GM21447 (cell line): ENCODE data around the gene ORMDL2.
"Not testable (repeated sequence)": the region's sequence is repeated elsewhere in the genome, so short reads cannot be mapped to it uniquely, and the experiment has no call there.

Source experiments
- ATAC-seq: cut with Tn5 transposase; IDR thresholded peaks from one replicate; pipeline ENCODE4 v1.9.1; 2021; ENCODE audit not compliant: unreplicated experiment

The ORMDL2 gene

GRCh38 chr12:55827806-55828205 is 10.0 kb downstream of the ORMDL2 start:
- no peak for ATAC-seq

DNA sequence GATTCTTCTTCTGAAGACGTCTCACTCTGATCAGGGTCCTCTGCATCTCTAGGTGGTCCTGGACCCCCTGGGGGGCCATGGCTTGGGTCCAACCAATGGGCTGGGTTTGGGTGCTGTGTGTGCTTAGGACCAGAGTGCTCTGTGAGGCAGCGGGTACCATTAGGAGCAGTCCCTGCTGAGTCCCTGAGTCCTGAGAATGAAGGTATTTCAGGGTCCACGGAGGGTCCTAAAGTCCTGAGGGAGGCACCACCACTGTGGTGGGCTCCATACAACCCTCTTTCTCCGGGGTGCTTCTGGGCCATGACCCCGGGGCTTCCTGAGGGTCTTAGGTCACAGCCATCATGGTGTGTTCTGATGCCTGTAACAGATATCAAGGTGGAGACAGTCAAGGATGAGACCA is 10.5 kb downstream of the ORMDL2 start:
- ATAC-seq: no peak

DNA sequence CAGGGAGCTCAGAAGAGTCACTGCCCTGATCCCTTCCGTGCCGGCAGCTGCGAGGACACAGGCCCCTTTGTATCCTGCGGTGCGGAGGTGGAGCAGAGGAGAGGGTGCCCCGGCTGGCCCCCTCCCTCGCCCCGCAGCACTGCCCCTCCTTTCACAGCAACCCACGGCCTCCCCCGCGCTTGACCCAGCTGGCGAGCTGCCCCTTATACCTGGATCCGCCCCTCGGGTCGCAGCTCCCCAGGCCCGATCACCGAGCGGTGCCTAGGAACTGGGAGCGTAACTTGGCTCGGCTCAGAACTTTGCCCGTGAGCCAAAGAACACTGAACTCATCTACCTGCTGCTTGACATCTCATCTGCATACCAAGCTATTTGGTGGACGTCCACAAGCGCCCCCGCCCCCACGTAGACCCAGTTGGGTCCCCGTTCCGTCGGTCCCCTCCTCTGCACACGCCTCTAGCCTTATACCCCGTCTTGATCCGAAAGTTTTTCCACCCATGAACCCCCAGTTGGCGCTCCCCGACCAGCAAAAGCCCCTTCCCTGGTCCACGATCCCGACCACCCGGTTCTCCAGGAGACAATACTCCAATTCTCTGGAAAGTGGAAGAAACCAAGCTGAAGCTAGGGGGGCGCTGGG is 12.2 kb downstream of the ORMDL2 start:
- peak; percentile 25 for ATAC-seq

- no peak for ATAC-seq
These were observed 13.0 kb downstream of the ORMDL2 start for GRCh38 chr12:55830601-55831446.

DNA sequence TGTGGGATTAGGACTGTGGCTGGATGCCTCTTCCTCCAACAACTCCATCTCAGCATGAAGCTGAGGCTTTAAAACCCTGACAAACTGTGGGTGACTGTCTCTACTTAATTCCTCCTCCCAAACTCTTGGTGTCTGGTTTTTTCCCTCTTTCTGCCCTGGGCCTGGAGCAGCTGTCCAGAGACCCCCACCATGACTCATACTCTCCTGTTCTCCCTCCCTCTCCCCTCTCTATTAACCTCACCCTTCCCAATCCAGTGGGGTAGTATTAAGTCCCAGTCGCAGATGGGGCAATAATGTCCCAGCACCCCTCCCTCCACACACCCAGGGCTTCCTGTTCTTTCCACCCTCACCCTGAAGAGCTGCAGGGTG is 13.6 kb downstream of the ORMDL2 start:
- ATAC-seq: no peak

DNA sequence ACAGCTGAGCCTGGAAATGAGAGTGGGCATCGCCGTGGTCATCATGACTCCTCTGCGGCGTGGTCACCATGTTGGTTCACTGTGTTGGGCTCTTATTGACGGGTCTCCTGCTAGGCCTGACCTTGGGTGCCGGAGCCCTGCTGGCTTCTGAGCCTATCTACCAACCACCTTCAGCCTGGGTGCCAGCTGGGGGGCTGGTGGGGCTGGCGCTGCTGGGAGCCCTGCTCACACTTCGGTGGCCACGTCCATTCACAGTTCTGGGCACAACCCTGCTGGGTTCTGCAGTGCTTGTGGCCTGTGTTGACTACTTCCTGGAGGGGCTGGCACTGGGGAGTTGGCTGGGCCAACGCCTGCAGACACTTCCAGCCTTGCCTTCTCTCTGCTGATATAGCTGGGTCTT is 15.2 kb downstream of the ORMDL2 start:
- ATAC-seq: no peak

- not testable (repeated sequence) for ATAC-seq
These were observed 16.6 kb downstream of the ORMDL2 start for GRCh38 chr12:55834400-55834799.

DNA sequence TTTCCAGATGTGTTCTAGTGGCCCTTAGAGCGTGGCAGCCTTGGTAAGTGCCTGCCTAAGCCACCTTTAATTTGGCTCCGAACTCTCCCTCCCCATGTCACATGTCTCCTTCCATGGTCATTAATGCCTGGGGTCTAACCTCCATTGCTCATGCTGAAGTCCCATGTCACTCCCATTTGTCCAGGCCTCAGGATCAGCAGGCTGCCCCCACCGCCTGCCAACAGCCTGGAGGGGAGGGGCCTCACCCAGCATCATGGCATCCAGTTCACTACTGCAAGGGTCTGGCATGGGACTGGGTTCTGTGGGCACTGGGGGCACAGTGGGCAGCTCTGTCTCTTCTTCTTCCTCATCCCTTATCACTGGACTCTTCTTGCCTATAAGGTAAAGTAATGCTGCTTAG is 20.5 kb downstream of the ORMDL2 start:
- ATAC-seq: no peak

GRCh38 chr12:55839345-55840140 is 21.7 kb downstream of the ORMDL2 start:
- no peak for ATAC-seq

GRCh38 chr12:55840581-55841351 is 22.9 kb downstream of the ORMDL2 start:
- no peak for ATAC-seq

DNA sequence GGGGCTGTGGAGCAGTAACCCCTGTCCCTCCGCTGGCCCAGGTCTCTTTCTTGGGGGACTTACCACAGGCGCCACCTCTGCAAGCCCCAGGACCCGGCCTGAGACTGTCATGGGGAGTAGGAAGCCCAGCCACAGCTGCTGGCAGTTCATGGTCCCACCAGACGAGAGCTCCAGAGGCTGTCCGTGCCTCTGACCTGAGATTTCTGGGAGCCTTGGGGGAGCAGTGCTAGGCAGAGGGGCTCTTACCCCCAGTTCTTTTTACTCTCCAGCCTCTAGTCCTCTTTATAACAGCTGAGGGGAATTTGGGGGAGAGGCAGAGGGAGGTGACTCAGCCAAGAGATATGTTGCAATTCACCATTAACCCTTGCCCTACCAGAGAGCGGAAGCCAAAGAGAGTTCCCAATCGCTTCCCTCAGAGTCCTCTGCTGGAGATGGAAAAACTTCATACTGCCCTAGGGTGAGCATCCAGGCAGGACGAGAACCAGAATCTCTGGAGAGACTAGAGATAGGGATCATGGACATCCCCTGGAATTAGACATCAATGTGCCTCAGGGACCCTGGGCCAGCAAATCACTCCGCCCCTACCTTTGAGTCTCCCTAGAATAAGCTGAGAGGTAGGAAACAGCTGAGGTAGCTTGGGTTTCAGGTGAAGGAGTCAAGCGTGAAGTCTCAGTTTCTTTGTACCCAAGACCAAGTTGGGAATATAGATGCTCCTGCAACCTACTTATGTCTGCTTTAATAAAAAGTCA is 25.0 kb downstream of the ORMDL2 start, which contains the start of gene MMP19:
MMP19 (minus strand) TSS at position 256 of the 749 bp plus-strand sequence; CDS start at position 150, 106 bp downstream.
- ATAC-seq: no peak

DNA sequence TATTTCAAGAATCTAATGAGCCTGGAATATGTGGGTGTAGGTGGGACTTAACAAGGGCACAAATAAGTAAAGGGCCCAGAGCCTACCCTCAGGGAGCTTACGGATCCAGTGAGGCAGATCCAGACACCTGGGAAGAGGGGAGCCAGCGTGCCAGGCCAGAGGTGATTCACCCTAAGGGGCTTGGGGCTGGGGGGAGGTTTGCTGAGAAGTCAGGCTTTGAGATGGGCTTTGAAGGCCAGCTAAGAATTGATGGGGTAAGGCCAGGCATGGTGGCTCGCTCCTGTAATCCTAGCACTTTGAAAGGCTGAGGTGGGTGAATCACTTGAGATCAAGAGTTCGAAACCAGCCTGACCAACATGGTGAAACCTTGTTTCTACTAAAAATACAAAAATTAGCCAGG is 25.6 kb downstream of the ORMDL2 start:
- ATAC-seq: no peak

DNA sequence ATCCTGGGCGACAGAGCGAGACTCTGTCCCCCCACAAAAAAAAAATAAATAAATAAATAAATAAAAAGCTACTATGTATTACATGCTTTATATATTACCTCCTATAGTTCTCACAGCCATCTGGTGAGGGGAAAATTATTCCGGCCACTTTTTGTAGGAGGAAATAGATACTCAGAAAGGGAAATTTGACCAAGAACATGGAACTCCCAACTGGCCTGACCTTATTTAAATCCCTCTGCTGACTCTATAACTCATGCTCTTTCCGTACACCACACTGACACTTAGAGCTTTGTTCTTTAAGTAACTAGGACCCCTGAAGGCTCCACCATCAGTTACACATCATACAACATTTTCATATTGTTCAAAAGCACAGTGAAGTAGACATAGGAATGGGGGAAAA is 27.1 kb downstream of the ORMDL2 start:
- ATAC-seq: no peak

DNA sequence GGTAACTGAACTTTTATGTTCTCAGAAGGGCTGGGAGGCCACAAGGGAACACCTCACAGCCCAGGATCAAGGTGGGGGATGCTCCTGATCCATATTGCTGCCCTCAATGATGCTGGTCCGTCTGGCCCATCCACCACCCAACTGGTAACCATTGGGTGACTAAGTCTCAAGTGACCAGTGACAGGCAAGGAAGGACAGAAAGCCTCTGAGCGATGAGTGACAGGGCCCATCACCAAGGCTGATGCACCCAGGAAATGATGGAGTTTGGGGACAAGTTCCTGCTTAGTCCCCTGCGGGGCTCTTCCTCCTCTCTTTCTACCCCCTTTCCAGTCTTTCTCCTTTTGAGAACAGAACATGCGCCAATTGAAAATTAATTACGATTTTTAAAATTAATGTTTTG is 27.5 kb downstream of the ORMDL2 start:
- no peak for ATAC-seq

- no peak for ATAC-seq
These were observed 28.1 kb downstream of the ORMDL2 start for GRCh38 chr12:55845785-55846496.

DNA sequence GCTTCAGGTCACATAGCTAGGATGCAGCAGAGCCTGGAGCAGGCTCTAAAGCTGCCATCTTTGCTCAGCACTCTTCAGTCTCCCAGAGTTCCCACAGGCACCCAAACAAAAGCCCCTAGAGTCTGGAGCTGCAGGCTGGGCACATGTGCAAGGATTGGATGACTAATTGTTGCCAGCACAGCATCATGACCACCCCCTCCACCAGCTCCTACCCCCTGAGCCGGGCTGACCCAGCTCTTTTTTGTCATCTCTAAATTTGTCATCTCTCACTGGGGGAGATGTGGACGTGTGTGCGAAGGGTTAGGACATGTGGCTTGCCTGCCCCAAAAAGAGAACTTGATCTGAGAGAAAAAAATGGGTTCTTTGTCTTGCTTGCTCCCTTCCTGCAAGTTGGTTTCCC is 29.2 kb downstream of the ORMDL2 start:
- no peak for ATAC-seq

DNA sequence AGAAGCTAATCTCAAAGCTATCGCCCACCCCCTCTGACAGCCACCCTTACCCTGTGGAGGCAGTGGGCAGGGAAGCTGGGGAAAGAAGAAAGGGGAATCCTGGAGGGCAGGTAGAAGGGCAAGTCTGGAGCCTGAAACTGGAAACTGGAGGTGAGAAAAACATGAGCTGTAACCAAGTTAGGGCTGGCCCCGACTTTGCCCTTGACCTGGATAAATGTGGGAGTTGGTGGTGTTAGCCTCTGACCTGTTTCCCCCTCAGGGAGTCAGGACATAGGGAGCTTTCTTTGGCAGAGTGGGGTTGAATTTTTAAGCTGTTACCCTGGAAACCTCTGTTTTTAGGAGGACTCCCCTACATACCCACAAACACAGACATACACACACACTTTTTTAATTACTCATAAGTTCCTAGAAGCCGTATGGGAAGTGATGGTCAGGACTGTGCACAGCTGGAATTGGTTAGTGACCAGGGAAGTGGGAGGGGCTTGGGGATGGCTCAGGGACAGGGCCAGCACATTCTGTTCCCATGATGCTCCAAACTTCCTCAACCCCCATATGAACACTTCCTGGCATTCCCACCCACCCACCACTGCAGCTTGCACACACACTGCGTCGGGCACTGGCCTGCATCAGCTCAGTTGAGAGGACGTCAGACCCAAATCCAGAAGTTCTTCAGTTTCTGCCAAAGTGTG is 29.9 kb downstream of the ORMDL2 start:
- ATAC-seq: no peak

DNA sequence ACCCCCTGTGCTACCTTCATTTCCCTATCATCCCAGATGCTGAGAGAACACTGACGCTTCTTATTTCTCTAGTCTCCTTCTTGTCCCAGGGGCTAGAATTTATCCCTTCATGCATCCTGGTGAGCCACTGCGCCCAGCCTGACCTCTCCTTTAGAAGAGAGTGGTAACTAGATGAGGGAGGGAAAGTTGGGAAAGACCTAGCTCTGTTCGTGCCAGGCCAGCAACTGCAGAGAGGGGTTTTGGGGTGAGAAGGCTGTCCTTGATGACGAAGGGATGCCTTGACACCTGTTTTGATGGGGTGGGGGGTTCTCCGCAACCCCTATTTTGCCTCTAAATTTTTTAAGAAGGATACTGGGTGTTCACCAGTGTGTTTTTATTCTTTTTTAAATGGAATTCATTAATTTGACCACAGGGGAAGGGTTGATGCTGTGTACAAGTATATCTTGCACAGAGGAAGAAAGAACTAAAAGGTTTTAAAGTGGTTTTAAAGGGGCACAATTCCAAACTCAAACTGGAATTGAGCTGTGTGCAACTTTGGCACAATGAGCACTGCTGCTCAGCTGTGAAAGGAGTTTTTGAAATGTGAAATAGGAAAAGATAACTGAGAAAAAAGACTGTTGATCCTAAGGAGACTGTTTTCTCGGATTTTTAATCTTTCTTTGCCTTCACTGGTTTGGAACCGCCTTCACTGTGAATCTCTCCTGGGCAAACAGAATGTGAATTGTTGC is 31.9 kb downstream of the ORMDL2 start:
- no peak for ATAC-seq
